B cell (primary cell): ENCODE results near the gene MRO. TPM values are rescaled to one million over a fixed set of nuclear protein-coding genes. Genes with fewer than 3 reads are reported as not detected.

ENCODE experiments used
- ATAC-seq: fragments of 200-7000 bp; cut with Tn5 transposase; one replicate; pipeline ENCODE4 v1.10.0; 2021; ENCODE audit warnings: low read depth, mild to moderate bottlenecking, moderate number of reproducible peaks, moderate library complexity
- CTCF ChIA-PET: fragments of 350-600 bp; sonication (Branson Sonifier 250); formaldehyde crosslinking; loops from one replicate; lab custom pipeline; 2021; ENCODE audit warnings: antibody characterized with exemption, inconsistent platforms; lab: Charles Lee
- POLR2A ChIA-PET: fragments of 350-600 bp; sonication (Branson Sonifier 250); formaldehyde crosslinking; loops from one replicate; lab custom pipeline; 2021; ENCODE audit warnings: antibody characterized with exemption; lab: Charles Lee
- DNase-seq: peaks from one replicate; pipeline ENCODE4 v3.0.0; 2013
- H2AFZ ChIP-seq: 2 replicates; pipeline ENCODE4 v1.6.1; 2012; ENCODE audit warnings: mild to moderate bottlenecking, low read depth, low read length; ENCODE audit not compliant: insufficient read depth, poor library complexity, severe bottlenecking
- H3K27ac ChIP-seq, 2 donors: 1 replicate in 1 of 2; 2 replicates in 1 of 2; pipeline ENCODE4 v1.5.1; 2012 to 2013; ENCODE audit warnings: low read length in 2 of 2, mild to moderate bottlenecking in 2 of 2, moderate library complexity in 1 of 2
- H3K27me3 ChIP-seq, 4 experiments: fragments of 200-600 bp in 1 of 4; sonication (generic) in 1 of 4; replicated peaks in 1 of 4; 1 replicate in 2 of 4; 2 replicates in 2 of 4; pipeline versions ENCODE4 v1.6.1 to v1.7.0; 2013 to 2016; ENCODE audit warnings: low read length in 3 of 4, mild to moderate bottlenecking in 2 of 4, mixed read lengths in 1 of 4, moderate library complexity in 1 of 4; ENCODE audit not compliant: insufficient read depth in 4 of 4, control insufficient read depth in 3 of 4; ENCODE audit errors: control extremely low read depth in 1 of 4
- H3K36me3 ChIP-seq, 2 experiments: replicated peaks in 1 of 2; 1 replicate in 1 of 2; 2 replicates in 1 of 2; pipeline versions ENCODE4 v1.6.1 to v1.7.1; 2013; ENCODE audit warnings: low read length in 1 of 2; ENCODE audit not compliant: insufficient read depth in 2 of 2, control insufficient read depth in 1 of 2; ENCODE audit errors: control extremely low read depth in 1 of 2, extremely low read depth in 1 of 2
- H3K4me1 ChIP-seq, 2 donors: fragments of 200-600 bp in 1 of 2; sonication (generic) in 1 of 2; 1 replicate in 1 of 2; 2 replicates in 1 of 2; pipeline versions ENCODE4 v1.5.1 to v1.6.1; 2013 to 2017; ENCODE audit warnings: low read length in 2 of 2; ENCODE audit not compliant: control insufficient read depth in 2 of 2, insufficient read depth in 2 of 2
- H3K4me2 ChIP-seq: replicated peaks from 2 replicates; pipeline ENCODE3; 2012; ENCODE audit warnings: mild to moderate bottlenecking, low read depth, low read length; ENCODE audit not compliant: poor library complexity, severe bottlenecking
- H3K4me3 ChIP-seq, 5 experiments: fragments of 200-600 bp in 1 of 5; sonication (generic) in 1 of 5; 1 replicate in 3 of 5; 2 replicates in 2 of 5; pipeline versions ENCODE4 v1.5.1 to v1.7.0; 2011 to 2016; ENCODE audit warnings: low read length in 4 of 5, mild to moderate bottlenecking in 4 of 5, low read depth in 2 of 5, control low read depth in 1 of 5, moderate library complexity in 1 of 5; ENCODE audit not compliant: insufficient read depth in 1 of 5; ENCODE audit errors: control extremely low read depth in 1 of 5, extremely low read depth in 1 of 5
- H3K79me2 ChIP-seq: fragments of 200-600 bp; sonication (generic); one replicate; pipeline ENCODE4 v1.6.0; 2016; ENCODE audit warnings: low read length; ENCODE audit not compliant: control insufficient read depth, insufficient read depth
- H3K9ac ChIP-seq: fragments of 200-600 bp; sonication (generic); 2 replicates; pipeline ENCODE4 v1.6.1; 2017; ENCODE audit warnings: mild to moderate bottlenecking, low read length, moderate library complexity
- H3K9me3 ChIP-seq, 3 donors: one replicate each; pipeline versions ENCODE4 v1.6.1 to v1.7.1; 2013; ENCODE audit warnings: low read length in 2 of 3; ENCODE audit not compliant: control insufficient read depth in 2 of 3, insufficient read depth in 1 of 3; ENCODE audit errors: control extremely low read depth in 1 of 3
- H4K20me1 ChIP-seq: 2 replicates; pipeline ENCODE4 v1.6.0; 2012; ENCODE audit warnings: mild to moderate bottlenecking, low read length; ENCODE audit not compliant: insufficient read depth, control insufficient read depth, poor library complexity, severe bottlenecking
- H3K27ac Mint-ChIP-seq: one replicate; pipeline ENCODE4 v1.8.0; 2021; ENCODE audit warnings: mixed read lengths
- H3K27me3 Mint-ChIP-seq: one replicate; pipeline ENCODE4 v1.8.0; 2021; ENCODE audit warnings: mixed read lengths
- H3K4me1 Mint-ChIP-seq: one replicate; pipeline ENCODE4 v1.8.0; 2021; ENCODE audit warnings: mixed read lengths
- H3K4me3 Mint-ChIP-seq: one replicate; pipeline ENCODE4 v1.8.0; 2021; ENCODE audit warnings: mixed read lengths
- H3K9me3 Mint-ChIP-seq: one replicate; pipeline ENCODE4 v1.8.0; 2022; ENCODE audit warnings: mixed read lengths; ENCODE audit not compliant: insufficient read depth
- CTCF ChIP-seq: fragments of 200-600 bp; IDR thresholded peaks from one replicate; pipeline ENCODE4 v1.8.0; 2022; ENCODE audit warnings: antibody characterized with exemption, mild to moderate bottlenecking
- EZH2 ChIP-seq: IDR thresholded peaks from 2 replicates; pipeline ENCODE4 v1.6.1; 2012; ENCODE audit warnings: borderline replicate concordance, low read depth, mild to moderate bottlenecking, moderate library complexity, low read length; ENCODE audit not compliant: insufficient read depth, poor library complexity, severe bottlenecking
- WGBS: methylation state at CpG from one replicate; pipeline ENCODE4 v1.1.5; 2013; ENCODE audit warnings: missing lambda C conversion rate; ENCODE audit not compliant: insufficient coverage; 5-methylcytosine and 5-hydroxymethylcytosine counted together
- intact Hi-C: fragments of 100-400 bp; cut with micrococcal nuclease; formaldehyde crosslinking; loops from one replicate; pipeline ENCODE4 v1.10.0; 2022
- polyA plus RNA-seq: library from polyadenylated mRNA; depleted of rRNA; stranded (reverse); fragments of >200 nt; gene quantifications from 2 replicates; pipeline ENCODE4 v1.2.3, GENCODE V29; 2012
- total RNA-seq, 2 donors: library from RNA; stranded (reverse); fragments of 120-200 nt in 1 of 2; gene quantifications; 1 replicate in 1 of 2; 2 replicates in 1 of 2; pipeline versions ENCODE4 v1.2.3 to v1.2.4, GENCODE V29; 2013 to 2022

Gene MRO
- total and polyA plus RNA-seq, 2 donors (not counting 1 experiment from before 2014, with no cell fraction given) = not detected

GRCh38 chr18:50825621-50826020 lies 5.8 kb upstream of the MRO start:
- CTCF ChIA-PET = interaction anchor here (1.1 kb wide), 1 partner anchor 41 kb away, joined by 3 read pairs; no protein-coding TSS in a partner anchor
- WGBS = no CpG with 5 or more reads among the region's 2 CpGs
- POLR2A ChIA-PET = no interaction called here
- Histone ChIP-seq H3K9me3 (peaks cover 0 to 3% (median 0%) of the 10 kb centered on the region in 3 donors), H3K27ac (no peak overlapping the region), H3K4me1 (peaks cover 10 to 14% of the 10 kb centered on the region in 2 donors), H4K20me1 (no peaks in the 10 kb centered on the region), H3K27me3 (no peaks in the 10 kb centered on the region), H3K36me3 (no peaks in the 10 kb centered on the region), H3K4me3 (no peak overlapping the region), H3K9ac (no peak overlapping the region), H3K4me2 (no peak overlapping the region), H2AFZ (no peak overlapping the region), H3K79me2 (no peaks in the 10 kb centered on the region)
- H3K4me1 Mint-ChIP-seq = peaks cover 3% of the 10 kb centered on the region
- no peak for DNase-seq
- ATAC-seq = no peak
- intact Hi-C loops = no loop called here
- H3K27me3 Mint-ChIP-seq = no peaks in the 10 kb centered on the region
- H3K27ac Mint-ChIP-seq = no peak overlapping the region
- no peaks in the 10 kb centered on the region for H3K9me3 Mint-ChIP-seq
- no peak overlapping the region for H3K4me3 Mint-ChIP-seq
- no peak for TF ChIP-seq CTCF
- no peak for TF ChIP-seq EZH2

GRCh38 chr18:50822756-50823155 lies 2.9 kb upstream of the MRO start:
- Mint-ChIP-seq H3K9me3 (no peaks in the 10 kb centered on the region), H3K4me3 (no peak overlapping the region), H3K27ac (no peak overlapping the region), H3K27me3 (no peaks in the 10 kb centered on the region), H3K4me1 (peaks cover 3% of the 10 kb centered on the region)
- no peaks in the 10 kb centered on the region for H4K20me1 ChIP-seq
- ChIA-PET POLR2A (no interaction called here), CTCF (interaction anchor here (1.8 to 11.5 kb wide), 2 partner anchors 44 to 230 kb away, joined by 6 to 148 read pairs; no protein-coding TSS in a partner anchor)
- no peak for TF ChIP-seq EZH2
- no peak for TF ChIP-seq CTCF
- no peak overlapping the region for H3K4me3 ChIP-seq
- H3K27ac ChIP-seq = no peak overlapping the region
- no peaks in the 10 kb centered on the region for H3K79me2 ChIP-seq
- intact Hi-C loops = loop anchor here (5.0 kb wide), 1 partner anchor 145 kb away; the partner anchor contains the start of gene ELAC1
- H3K9ac ChIP-seq = no peak overlapping the region
- DNase-seq = no peak
- ATAC-seq = no peak
- no peaks in the 10 kb centered on the region for H3K36me3 ChIP-seq
- H3K9me3 ChIP-seq = no peaks in the 10 kb centered on the region
- no peak overlapping the region for H3K4me2 ChIP-seq
- H2AFZ ChIP-seq = no peak overlapping the region
- H3K4me1 ChIP-seq = peaks cover 20% of the 10 kb centered on the region in 2 donors
- H3K27me3 ChIP-seq = no peaks in the 10 kb centered on the region
- WGBS = 86% methylated on average over 9 of the region's 10 CpGs
